A549 (cell line): Measurements from ENCODE around the gene MSTN.

Experiments used
- CBX8 ChIP-seq: fragments of 200-600 bp; sonication (generic); IDR thresholded peaks from 2 replicates; pipeline ENCODE4 v1.6.1; 2016
- ESRRA ChIP-seq: fragments of 150-350 bp; IDR thresholded peaks from 2 replicates; pipeline ENCODE4 v1.6.1; 2014; ENCODE audit warnings: mild to moderate bottlenecking, low read length, borderline replicate concordance
- NR3C1 ChIP-seq: fragments of >200 bp; sonication (Bioruptor Twin); formaldehyde crosslinking; IDR thresholded peaks from 3 replicates; pipeline ENCODE4 v1.6.1; 2017
- TF ChIP-seq, protein P1 (sequence below): fragments of 450-650 bp; IDR thresholded peaks from 2 replicates; pipeline ENCODE4 v1.6.1; 2014; ENCODE audit warnings: antibody characterized with exemption

DNA sequence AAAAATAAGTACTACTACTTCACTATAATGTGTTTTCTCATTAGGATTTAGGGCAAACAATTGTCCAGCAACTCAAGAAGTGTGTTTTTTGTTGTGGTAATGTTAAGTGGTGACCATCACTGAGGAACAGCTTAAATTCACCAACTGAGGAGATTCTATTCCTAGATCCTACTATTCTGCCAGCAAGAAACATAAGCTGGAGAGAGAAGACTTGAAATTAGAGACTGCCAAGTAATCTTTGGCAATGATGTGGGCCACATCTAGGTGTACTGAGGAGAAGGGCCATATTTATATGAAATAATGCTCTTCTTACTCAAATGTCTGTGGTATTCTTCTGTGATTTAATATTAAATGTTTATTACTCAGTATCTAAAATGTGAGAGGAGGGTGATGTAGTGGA lies 44.3 kb upstream of the MSTN start:
- TF ChIP-seq CBX8 (no peak), NR3C1 (no peak), ESRRA (no peak)
- TF ChIP-seq, protein P1, sequence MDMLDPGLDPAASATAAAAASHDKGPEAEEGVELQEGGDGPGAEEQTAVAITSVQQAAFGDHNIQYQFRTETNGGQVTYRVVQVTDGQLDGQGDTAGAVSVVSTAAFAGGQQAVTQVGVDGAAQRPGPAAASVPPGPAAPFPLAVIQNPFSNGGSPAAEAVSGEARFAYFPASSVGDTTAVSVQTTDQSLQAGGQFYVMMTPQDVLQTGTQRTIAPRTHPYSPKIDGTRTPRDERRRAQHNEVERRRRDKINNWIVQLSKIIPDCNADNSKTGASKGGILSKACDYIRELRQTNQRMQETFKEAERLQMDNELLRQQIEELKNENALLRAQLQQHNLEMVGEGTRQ, result no peak
